GM12878 (cell line): ENCODE measurements around the gene YES1. TPM values are rescaled to one million over a fixed set of nuclear protein-coding genes. Genes with fewer than 3 reads are reported as not detected.

Experiments
- ATF2 ChIP-seq: IDR thresholded peaks from 2 replicates; pipeline ENCODE4 v1.6.1; 2012; ENCODE audit warnings: low read length, inconsistent platforms
- BCLAF1 ChIP-seq: fragments of 450-650 bp; IDR thresholded peaks from 2 replicates; pipeline ENCODE4 v1.6.1; 2017; ENCODE audit warnings: antibody characterized with exemption, mild to moderate bottlenecking, moderate library complexity
- GATAD2B ChIP-seq: fragments of 450-650 bp; conservative IDR thresholded peaks from 2 replicates; pipeline ENCODE4 v1.6.1; 2017; ENCODE audit warnings: low read depth, mild to moderate bottlenecking, moderate library complexity
- HDAC2 ChIP-seq: fragments of 200-600 bp; sonication (generic); IDR thresholded peaks from 2 replicates; pipeline ENCODE4 v1.6.1; 2017
- HDGF ChIP-seq: fragments of 450-650 bp; IDR thresholded peaks from 2 replicates; pipeline ENCODE4 v1.6.1; 2016; ENCODE audit warnings: antibody characterized with exemption
- IRF3 ChIP-seq: fragments of 450-650 bp; IDR thresholded peaks from 2 replicates; pipeline ENCODE4 v1.6.1; 2014; ENCODE audit warnings: mild to moderate bottlenecking
- IRF4 ChIP-seq: IDR thresholded peaks from 2 replicates; pipeline ENCODE4 v1.6.1; 2011; ENCODE audit warnings: low read depth, low read length
- MXI1 ChIP-seq: fragments of 150-350 bp; IDR thresholded peaks from 2 replicates; pipeline ENCODE4 v1.6.1; 2011; ENCODE audit warnings: low read depth, mild to moderate bottlenecking, inconsistent platforms, low read length, improper control_type of control experiment
- MYC ChIP-seq: IDR thresholded peaks from 2 replicates; pipeline ENCODE4 v1.6.1; 2011; ENCODE audit warnings: mild to moderate bottlenecking, low read length, moderate library complexity, inconsistent platforms; ENCODE audit not compliant: insufficient read depth, insufficient replicate concordance, insufficient read length, severe bottlenecking
- NR2C2 ChIP-seq: IDR thresholded peaks from 2 replicates; pipeline ENCODE4 v1.6.1; 2011; ENCODE audit warnings: borderline replicate concordance, low read depth; ENCODE audit not compliant: control insufficient read depth, insufficient read length
- PAX8 ChIP-seq: fragments of 450-650 bp; IDR thresholded peaks from 2 replicates; pipeline ENCODE4 v1.6.1; 2017; ENCODE audit warnings: mild to moderate bottlenecking, moderate library complexity
- POLR2A ChIP-seq: IDR thresholded peaks from 2 replicates; pipeline ENCODE4 v1.6.1; 2011; ENCODE audit warnings: low read depth, mild to moderate bottlenecking, low read length
- TAF1 ChIP-seq: IDR thresholded peaks from 2 replicates; pipeline ENCODE4 v1.6.1; 2011; ENCODE audit warnings: mild to moderate bottlenecking, low read depth, low read length, borderline replicate concordance
- TBL1XR1 ChIP-seq: IDR thresholded peaks from 2 replicates; pipeline ENCODE4 v1.6.1; 2012; ENCODE audit warnings: low read depth, low read length, improper control_type of control experiment
- YY1 ChIP-seq: IDR thresholded peaks from 2 replicates; pipeline ENCODE4 v1.6.1; 2011; ENCODE audit warnings: low read depth, mild to moderate bottlenecking, low read length
- ZNF622 ChIP-seq: fragments of 450-650 bp; IDR thresholded peaks from 2 replicates; pipeline ENCODE4 v1.6.1; 2017; ENCODE audit warnings: mild to moderate bottlenecking, inconsistent platforms
- polyA plus RNA-seq, 11 experiments: library from polyadenylated mRNA; depleted of rRNA in 4 of 11; unstranded in 6 of 11; stranded (reverse) in 5 of 11; fragments of >200 nt; fragmentation: Nextera tagmentation in 4 of 11; fragmentation: Illumina TruSeq in 1 of 11; extraction: Ambion mirVana in 4 of 11; extraction: Trizol in 1 of 11; gene quantifications; 1 replicate in 1 of 11; 2 replicates in 10 of 11; pipeline versions ENCODE4 v1.2.1 to v1.2.3, GENCODE V29; 2011 to 2016; ENCODE audit warnings: inconsistent platforms in 2 of 11, missing spikeins in 2 of 11, low read depth in 1 of 11
- total RNA-seq, 4 experiments: library from RNA; depleted of rRNA in 3 of 4; stranded (reverse); fragments of >200 nt in 3 of 4; fragmentation: Illumina TruSeq in 1 of 4; extraction: Trizol in 1 of 4; gene quantifications; 2 replicates each; pipeline versions ENCODE4 v1.2.1 to v1.2.3, GENCODE V29; 2013 to 2021
- TF ChIP-seq, protein P1 (sequence below), 3 experiments: IDR thresholded peaks in 2 of 3; conservative IDR thresholded peaks in 1 of 3; 2 replicates each; pipeline ENCODE4 v1.5.1; 2011; ENCODE audit warnings: low read depth in 3 of 3, low read length in 3 of 3, mild to moderate bottlenecking in 3 of 3, control low read depth in 2 of 3, moderate library complexity in 2 of 3, inconsistent platforms in 1 of 3, mixed read lengths in 1 of 3; ENCODE audit not compliant: control insufficient read depth in 2 of 3, insufficient read depth in 1 of 3; ENCODE audit errors: extremely low read depth in 1 of 3
- TF ChIP-seq, protein P2 (sequence below): IDR thresholded peaks from 2 replicates; pipeline ENCODE4 v1.6.1; 2011; ENCODE audit warnings: mild to moderate bottlenecking, low read depth, low read length, moderate library complexity; ENCODE audit not compliant: insufficient replicate concordance

The YES1 gene
- total and polyA plus RNA-seq, 10 of the 15 experiments (the other 5 are each of a cell fraction or from before 2014, with no cell fraction given): 2.3 to 7.9 (median 5.8) TPM

- TF ChIP-seq ATF2 (0 out of 2 replicates have a peak, but pooled peaks have one; percentile 42), HDGF (no peak), POLR2A (no peak), PAX8 (no peak), ZNF622 (no peak), IRF3 (no peak), IRF4 (0 out of 2 replicates have a peak, but pooled peaks have one; percentile 24), NR2C2 (no peak), TAF1 (no peak), YY1 (no peak), BCLAF1 (no peak), MXI1 (no peak), HDAC2 (no peak), TBL1XR1 (peak; percentile 23; the same call in 1 of the 2 replicates), MYC (no peak), GATAD2B (no peak; the same call in 1 of the 2 replicates)
- TF ChIP-seq, protein P1, sequence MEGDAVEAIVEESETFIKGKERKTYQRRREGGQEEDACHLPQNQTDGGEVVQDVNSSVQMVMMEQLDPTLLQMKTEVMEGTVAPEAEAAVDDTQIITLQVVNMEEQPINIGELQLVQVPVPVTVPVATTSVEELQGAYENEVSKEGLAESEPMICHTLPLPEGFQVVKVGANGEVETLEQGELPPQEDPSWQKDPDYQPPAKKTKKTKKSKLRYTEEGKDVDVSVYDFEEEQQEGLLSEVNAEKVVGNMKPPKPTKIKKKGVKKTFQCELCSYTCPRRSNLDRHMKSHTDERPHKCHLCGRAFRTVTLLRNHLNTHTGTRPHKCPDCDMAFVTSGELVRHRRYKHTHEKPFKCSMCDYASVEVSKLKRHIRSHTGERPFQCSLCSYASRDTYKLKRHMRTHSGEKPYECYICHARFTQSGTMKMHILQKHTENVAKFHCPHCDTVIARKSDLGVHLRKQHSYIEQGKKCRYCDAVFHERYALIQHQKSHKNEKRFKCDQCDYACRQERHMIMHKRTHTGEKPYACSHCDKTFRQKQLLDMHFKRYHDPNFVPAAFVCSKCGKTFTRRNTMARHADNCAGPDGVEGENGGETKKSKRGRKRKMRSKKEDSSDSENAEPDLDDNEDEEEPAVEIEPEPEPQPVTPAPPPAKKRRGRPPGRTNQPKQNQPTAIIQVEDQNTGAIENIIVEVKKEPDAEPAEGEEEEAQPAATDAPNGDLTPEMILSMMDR (IDR thresholded peaks at IDR 0.05 in 2 of 3, conservative IDR thresholded peaks at IDR 0.05 in 1 of 3; ENCODE audit: control insufficient read depth in 2 of 3, extremely low read depth in 1 of 3, insufficient read depth in 1 of 3, low read depth in 3 of 3, low read length in 3 of 3): no peak
- TF ChIP-seq, protein P2, sequence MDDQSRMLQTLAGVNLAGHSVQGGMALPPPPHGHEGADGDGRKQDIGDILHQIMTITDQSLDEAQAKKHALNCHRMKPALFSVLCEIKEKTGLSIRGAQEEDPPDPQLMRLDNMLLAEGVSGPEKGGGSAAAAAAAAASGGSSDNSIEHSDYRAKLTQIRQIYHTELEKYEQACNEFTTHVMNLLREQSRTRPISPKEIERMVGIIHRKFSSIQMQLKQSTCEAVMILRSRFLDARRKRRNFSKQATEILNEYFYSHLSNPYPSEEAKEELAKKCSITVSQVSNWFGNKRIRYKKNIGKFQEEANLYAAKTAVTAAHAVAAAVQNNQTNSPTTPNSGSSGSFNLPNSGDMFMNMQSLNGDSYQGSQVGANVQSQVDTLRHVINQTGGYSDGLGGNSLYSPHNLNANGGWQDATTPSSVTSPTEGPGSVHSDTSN: no peak
Measured at GRCh38 chr18:809985-810642, 1.9 kb downstream of the YES1 start (continued).
